Measurements from ENCODE around the gene SEMA5B.

SEMA5B gene

GRCh38 chr3:122916084-122916483 lies 111.5 kb downstream of the SEMA5B start:
- no peak for TF ChIP-seq CTCF (IDR thresholded peaks at IDR 0.05; ENCODE audit: insufficient read depth, low read depth, low read length, missing control alignments)
- no peak overlapping the region for H3K4me3 ChIP-seq (ENCODE audit: low read length)
- no peak for DNase-seq (ENCODE audit: low read depth)

- DNase-seq (ENCODE audit: low read depth): no peak
- TF ChIP-seq CTCF (IDR thresholded peaks at IDR 0.05; ENCODE audit: insufficient read depth, low read depth, low read length, missing control alignments): no peak
These were observed 112.1 kb downstream of the SEMA5B start for GRCh38 chr3:122915300-122916055.

GRCh38 chr3:122913539-122914100 lies 113.9 kb downstream of the SEMA5B start:
- no peak overlapping the region for H3K4me3 ChIP-seq (ENCODE audit: low read length)
- no peak for DNase-seq (ENCODE audit: low read depth)
- TF ChIP-seq CTCF (IDR thresholded peaks at IDR 0.05; ENCODE audit: insufficient read depth, low read depth, low read length, missing control alignments): no peak

More at GRCh38 chr3:122915300-122916055, 112.1 kb downstream of the SEMA5B start:
- no peak overlapping the region for H3K4me3 ChIP-seq (ENCODE audit: low read length)

GRCh38 chr3:122912772-122913538 lies 114.6 kb downstream of the SEMA5B start:
- DNase-seq (ENCODE audit: low read depth): no peak
- TF ChIP-seq CTCF (IDR thresholded peaks at IDR 0.05; ENCODE audit: insufficient read depth, low read depth, low read length, missing control alignments): no peak
- no peak overlapping the region for H3K4me3 ChIP-seq (ENCODE audit: low read length)

- H3K4me3 ChIP-seq (ENCODE audit: low read length): no peak overlapping the region
- no peak for DNase-seq (ENCODE audit: low read depth)
- no peak for TF ChIP-seq CTCF (IDR thresholded peaks at IDR 0.05; ENCODE audit: insufficient read depth, low read depth, low read length, missing control alignments)
These were observed 115.7 kb downstream of the SEMA5B start for GRCh38 chr3:122911901-122912300.

- no peak for DNase-seq (ENCODE audit: low read depth)
- TF ChIP-seq CTCF (IDR thresholded peaks at IDR 0.05; ENCODE audit: insufficient read depth, low read depth, low read length, missing control alignments): no peak
- H3K4me3 ChIP-seq (ENCODE audit: low read length): no peak overlapping the region
These were observed 119.3 kb downstream of the SEMA5B start for GRCh38 chr3:122908251-122908650.
